HG03064 (cell line): ENCODE measurements around the gene IGF2.

ENCODE experiments used
- ATAC-seq: cut with Tn5 transposase; IDR thresholded peaks from one replicate; pipeline ENCODE4 v1.9.1; 2021; ENCODE audit warnings: low read depth; ENCODE audit not compliant: unreplicated experiment

Gene IGF2

GRCh38 chr11:2105511-2105910, 33.7 kb downstream of the IGF2 start:
- no peak for ATAC-seq

- no peak for ATAC-seq
Measured at GRCh38 chr11:2104524-2105440, 34.4 kb downstream of the IGF2 start.

GRCh38 chr11:2103668-2104523, 35.3 kb downstream of the IGF2 start:
- no peak for ATAC-seq

GRCh38 chr11:2102883-2103213, 36.3 kb downstream of the IGF2 start:
- no peak for ATAC-seq

GRCh38 chr11:2102132-2102882, 36.9 kb downstream of the IGF2 start:
- ATAC-seq, result no peak

- no peak for ATAC-seq
Measured at GRCh38 chr11:2101171-2101675, 38.0 kb downstream of the IGF2 start.

GRCh38 chr11:2100361-2101170, 38.6 kb downstream of the IGF2 start:
- ATAC-seq, result no peak

- ATAC-seq, result no peak
Measured at GRCh38 chr11:2099516-2100349, 39.5 kb downstream of the IGF2 start.

GRCh38 chr11:2098691-2099515, 40.3 kb downstream of the IGF2 start:
- no peak for ATAC-seq

- ATAC-seq, result no peak
Measured at GRCh38 chr11:2097998-2098690, 41.0 kb downstream of the IGF2 start.

GRCh38 chr11:2097356-2097997, 41.7 kb downstream of the IGF2 start:
- ATAC-seq, result no peak

- no peak for ATAC-seq
Measured at GRCh38 chr11:2096919-2097301, 42.3 kb downstream of the IGF2 start.

GRCh38 chr11:2096011-2096918, 42.9 kb downstream of the IGF2 start:
- no peak for ATAC-seq

- ATAC-seq, result no peak
Measured at GRCh38 chr11:2095542-2095941, 43.6 kb downstream of the IGF2 start.

- no peak for ATAC-seq
Measured at GRCh38 chr11:2095198-2095520, 44.0 kb downstream of the IGF2 start.
